WTC11 (cell line): Measurements from ENCODE around the gene LAMA4. TPM values are rescaled to one million over a fixed set of nuclear protein-coding genes. Genes with fewer than 3 reads are reported as not detected.

Experiments used
- ATAC-seq: fragments of 200-7000 bp; cut with Tn5 transposase; 2 replicates; pipeline ENCODE4 v1.10.0; 2021; ENCODE audit warnings: mild to moderate bottlenecking, moderate library complexity
- CTCF ChIA-PET: fragments of 300-600 bp; sonication (Branson Sonifier 250); formaldehyde crosslinking; loops from one replicate; lab custom pipeline; 2021; ENCODE audit warnings: antibody characterized with exemption; lab: Charles Lee
- POLR2A ChIA-PET: fragments of 350-600 bp; sonication (Branson Sonifier 250); formaldehyde crosslinking; loops from one replicate; lab custom pipeline; 2021; ENCODE audit warnings: antibody characterized with exemption; lab: Charles Lee
- DNase-seq: peaks from one replicate; pipeline ENCODE4 v3.0.0; 2021; ENCODE audit warnings: low spot score
- H3K27ac Mint-ChIP-seq: 2 replicates; pipeline ENCODE4 v1.8.0; 2021; ENCODE audit warnings: mixed read lengths
- H3K27me3 Mint-ChIP-seq: 2 replicates; pipeline ENCODE4 v1.8.0; 2021; ENCODE audit warnings: low read depth, mild to moderate bottlenecking, moderate library complexity, mixed read lengths
- H3K36me3 Mint-ChIP-seq: 2 replicates; pipeline ENCODE4 v1.8.0; 2021; ENCODE audit warnings: mixed read lengths
- H3K4me1 Mint-ChIP-seq: 2 replicates; pipeline ENCODE4 v1.8.0; 2022; ENCODE audit warnings: mixed read lengths
- H3K4me3 Mint-ChIP-seq: 2 replicates; pipeline ENCODE4 v1.8.0; 2021; ENCODE audit warnings: mild to moderate bottlenecking, moderate library complexity, mixed read lengths
- H3K9me3 Mint-ChIP-seq: 2 replicates; pipeline ENCODE4 v1.8.0; 2021; ENCODE audit warnings: mixed read lengths
- ATF1 ChIP-seq: sonication (generic); formaldehyde crosslinking; IDR thresholded peaks from 2 replicates; pipeline ENCODE4 v1.8.1; 2023; ENCODE audit warnings: mild to moderate bottlenecking, moderate library complexity, missing genetic modification reagents
- CDX4 ChIP-seq: fragments of 250-450 bp; sonication (Bioruptor Pico); IDR thresholded peaks from 2 replicates; pipeline ENCODE4 v1.9.0; 2021; ENCODE audit warnings: moderate library complexity, mild to moderate bottlenecking, inconsistent platforms, borderline replicate concordance
- GABPB1 ChIP-seq: sonication (generic); formaldehyde crosslinking; IDR thresholded peaks from 2 replicates; pipeline ENCODE4 v1.8.1; 2023; ENCODE audit warnings: mild to moderate bottlenecking, missing genetic modification reagents
- GRHL2 ChIP-seq: fragments of 250-450 bp; sonication (Bioruptor Pico); IDR thresholded peaks from 2 replicates; pipeline ENCODE4 v1.8.0; 2022; ENCODE audit warnings: mild to moderate bottlenecking, moderate library complexity; ENCODE audit not compliant: insufficient replicate concordance, severe bottlenecking
- HMGXB4 ChIP-seq: sonication (generic); formaldehyde crosslinking; IDR thresholded peaks from 2 replicates; pipeline ENCODE4 v1.8.1; 2023; ENCODE audit warnings: mild to moderate bottlenecking, moderate library complexity, missing genetic modification reagents
- IRF1 ChIP-seq: sonication (generic); formaldehyde crosslinking; IDR thresholded peaks from 2 replicates; pipeline ENCODE4 v1.8.0; 2023; ENCODE audit warnings: missing genetic modification reagents
- NR3C1 ChIP-seq: sonication (generic); formaldehyde crosslinking; conservative IDR thresholded peaks from 2 replicates; pipeline ENCODE4 v1.8.1; 2023; ENCODE audit warnings: low read depth, mild to moderate bottlenecking, missing genetic modification reagents
- RORB ChIP-seq: fragments of 250-450 bp; sonication (Bioruptor Pico); IDR thresholded peaks from 2 replicates; pipeline ENCODE4 v1.9.0; 2021; ENCODE audit warnings: mild to moderate bottlenecking
- STAT6 ChIP-seq: sonication (generic); formaldehyde crosslinking; conservative IDR thresholded peaks from 2 replicates; pipeline ENCODE4 v1.8.1; 2023; ENCODE audit warnings: mild to moderate bottlenecking, low read depth, missing genetic modification reagents, moderate library complexity
- TEAD1 ChIP-seq: sonication (generic); formaldehyde crosslinking; IDR thresholded peaks from 2 replicates; pipeline ENCODE4 v1.8.0; 2022; ENCODE audit warnings: mild to moderate bottlenecking, missing genetic modification reagents
- ZMAT4 ChIP-seq: fragments of 250-450 bp; sonication (Bioruptor Pico); IDR thresholded peaks from 2 replicates; pipeline ENCODE4 v1.9.0; 2021; ENCODE audit warnings: mild to moderate bottlenecking
- total RNA-seq: library from RNA; stranded (reverse); gene quantifications from 3 replicates; pipeline ENCODE4 v1.2.3, GENCODE V29; 2021
- TF ChIP-seq, protein P1 (sequence below): sonication (generic); formaldehyde crosslinking; IDR thresholded peaks from 2 replicates; pipeline ENCODE4 v1.8.0; 2022; ENCODE audit warnings: missing genetic modification reagents
- TF ChIP-seq, protein P2 (sequence below): fragments of 200-600 bp; IDR thresholded peaks from 2 replicates; pipeline ENCODE4 v1.8.0; 2022; ENCODE audit warnings: antibody characterized with exemption

The LAMA4 gene
- total RNA-seq, 1 experiment from 2014 or later, result 1.6 TPM

GRCh38 chr6:112252571-112253497, 1.5 kb downstream of the LAMA4 start:
- TF ChIP-seq GRHL2 (CRISPR knock-in tag) (no peak), IRF1 (CRISPR knock-in tag) (no peak), NR3C1 (CRISPR knock-in tag) (no peak), GABPB1 (CRISPR knock-in tag) (no peak), CDX4 (CRISPR knock-in tag) (no peak), ZMAT4 (CRISPR knock-in tag) (no peak), TEAD1 (CRISPR knock-in tag) (no peak), ATF1 (no peak), HMGXB4 (CRISPR knock-in tag) (no peak), RORB (CRISPR knock-in tag) (no peak), STAT6 (no peak)
- TF ChIP-seq, protein P1, sequence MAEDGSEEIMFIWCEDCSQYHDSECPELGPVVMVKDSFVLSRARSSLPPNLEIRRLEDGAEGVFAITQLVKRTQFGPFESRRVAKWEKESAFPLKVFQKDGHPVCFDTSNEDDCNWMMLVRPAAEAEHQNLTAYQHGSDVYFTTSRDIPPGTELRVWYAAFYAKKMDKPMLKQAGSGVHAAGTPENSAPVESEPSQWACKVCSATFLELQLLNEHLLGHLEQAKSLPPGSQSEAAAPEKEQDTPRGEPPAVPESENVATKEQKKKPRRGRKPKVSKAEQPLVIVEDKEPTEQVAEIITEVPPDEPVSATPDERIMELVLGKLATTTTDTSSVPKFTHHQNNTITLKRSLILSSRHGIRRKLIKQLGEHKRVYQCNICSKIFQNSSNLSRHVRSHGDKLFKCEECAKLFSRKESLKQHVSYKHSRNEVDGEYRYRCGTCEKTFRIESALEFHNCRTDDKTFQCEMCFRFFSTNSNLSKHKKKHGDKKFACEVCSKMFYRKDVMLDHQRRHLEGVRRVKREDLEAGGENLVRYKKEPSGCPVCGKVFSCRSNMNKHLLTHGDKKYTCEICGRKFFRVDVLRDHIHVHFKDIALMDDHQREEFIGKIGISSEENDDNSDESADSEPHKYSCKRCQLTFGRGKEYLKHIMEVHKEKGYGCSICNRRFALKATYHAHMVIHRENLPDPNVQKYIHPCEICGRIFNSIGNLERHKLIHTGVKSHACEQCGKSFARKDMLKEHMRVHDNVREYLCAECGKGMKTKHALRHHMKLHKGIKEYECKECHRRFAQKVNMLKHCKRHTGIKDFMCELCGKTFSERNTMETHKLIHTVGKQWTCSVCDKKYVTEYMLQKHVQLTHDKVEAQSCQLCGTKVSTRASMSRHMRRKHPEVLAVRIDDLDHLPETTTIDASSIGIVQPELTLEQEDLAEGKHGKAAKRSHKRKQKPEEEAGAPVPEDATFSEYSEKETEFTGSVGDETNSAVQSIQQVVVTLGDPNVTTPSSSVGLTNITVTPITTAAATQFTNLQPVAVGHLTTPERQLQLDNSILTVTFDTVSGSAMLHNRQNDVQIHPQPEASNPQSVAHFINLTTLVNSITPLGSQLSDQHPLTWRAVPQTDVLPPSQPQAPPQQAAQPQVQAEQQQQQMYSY, result no peak
- TF ChIP-seq, protein P2, sequence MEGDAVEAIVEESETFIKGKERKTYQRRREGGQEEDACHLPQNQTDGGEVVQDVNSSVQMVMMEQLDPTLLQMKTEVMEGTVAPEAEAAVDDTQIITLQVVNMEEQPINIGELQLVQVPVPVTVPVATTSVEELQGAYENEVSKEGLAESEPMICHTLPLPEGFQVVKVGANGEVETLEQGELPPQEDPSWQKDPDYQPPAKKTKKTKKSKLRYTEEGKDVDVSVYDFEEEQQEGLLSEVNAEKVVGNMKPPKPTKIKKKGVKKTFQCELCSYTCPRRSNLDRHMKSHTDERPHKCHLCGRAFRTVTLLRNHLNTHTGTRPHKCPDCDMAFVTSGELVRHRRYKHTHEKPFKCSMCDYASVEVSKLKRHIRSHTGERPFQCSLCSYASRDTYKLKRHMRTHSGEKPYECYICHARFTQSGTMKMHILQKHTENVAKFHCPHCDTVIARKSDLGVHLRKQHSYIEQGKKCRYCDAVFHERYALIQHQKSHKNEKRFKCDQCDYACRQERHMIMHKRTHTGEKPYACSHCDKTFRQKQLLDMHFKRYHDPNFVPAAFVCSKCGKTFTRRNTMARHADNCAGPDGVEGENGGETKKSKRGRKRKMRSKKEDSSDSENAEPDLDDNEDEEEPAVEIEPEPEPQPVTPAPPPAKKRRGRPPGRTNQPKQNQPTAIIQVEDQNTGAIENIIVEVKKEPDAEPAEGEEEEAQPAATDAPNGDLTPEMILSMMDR, result no peak
- ChIA-PET POLR2A (no interaction called here), CTCF (interaction anchor here (1.7 to 2.3 kb wide), 2 partner anchors 72 to 166 kb away, joined by 4 to 13 read pairs; partner anchors contain the start of genes FAM229B and TUBE1)
- Mint-ChIP-seq H3K27ac (no peak overlapping the region), H3K36me3 (no peaks in the 10 kb centered on the region), H3K27me3 (peaks cover 44% of the 10 kb centered on the region), H3K4me3 (peak overlapping the region; percentile 92), H3K4me1 (peaks cover 27% of the 10 kb centered on the region), H3K9me3 (peaks cover 5% of the 10 kb centered on the region; the same call in 1 of the 2 replicates)
- ATAC-seq, result no peak
- DNase-seq, result no peak
